Astrocyte (in vitro differentiated cells and primary cell): ENCODE data around the gene SGCA. TPM values are rescaled to one million over a fixed set of nuclear protein-coding genes. Genes with fewer than 3 reads are reported as not detected.

Experiments
- DNase-seq: peaks from one replicate; pipeline ENCODE4 v3.0.0-alpha.2; 2010; ENCODE audit warnings: low read depth
- FAIRE-seq: peaks from 2 replicates; lab custom pipeline; 2011; peaks lifted over from hg19 to GRCh38; lab: Jason Lieb, UNC
- H2AFZ ChIP-seq: 2 replicates; pipeline ENCODE4 v1.6.0; 2012; ENCODE audit warnings: low read depth, low read length, inconsistent platforms
- H3K27ac ChIP-seq: 2 replicates; pipeline ENCODE4 v1.5.1; 2011; ENCODE audit warnings: low read depth, low read length, inconsistent platforms
- H3K27me3 ChIP-seq: 2 replicates; pipeline ENCODE4 v1.6.0; 2011; ENCODE audit warnings: low read length, inconsistent platforms; ENCODE audit not compliant: insufficient read depth
- H3K36me3 ChIP-seq: 2 replicates; pipeline ENCODE4 v1.5.1; 2011; ENCODE audit warnings: low read length, inconsistent platforms; ENCODE audit not compliant: insufficient read depth
- H3K4me1 ChIP-seq: 2 replicates; pipeline ENCODE4 v1.5.1; 2011; ENCODE audit warnings: low read length, inconsistent platforms; ENCODE audit not compliant: insufficient read depth
- H3K4me2 ChIP-seq: 2 replicates; pipeline ENCODE4 v1.6.0; 2012; ENCODE audit warnings: low read length, inconsistent platforms
- H3K4me3 ChIP-seq: 2 replicates; pipeline ENCODE4 v1.5.1; 2011; ENCODE audit warnings: low read depth, mild to moderate bottlenecking, low read length, inconsistent platforms; ENCODE audit not compliant: insufficient read depth
- H3K79me2 ChIP-seq: 2 replicates; pipeline ENCODE4 v1.6.0; 2012; ENCODE audit warnings: mild to moderate bottlenecking, low read length, inconsistent platforms; ENCODE audit not compliant: insufficient read depth
- H3K9ac ChIP-seq: 2 replicates; pipeline ENCODE4 v1.6.0; 2012; ENCODE audit warnings: mild to moderate bottlenecking, low read length, inconsistent platforms
- H3K9me3 ChIP-seq: 2 replicates; pipeline ENCODE4 v1.5.1; 2012; ENCODE audit warnings: low read depth, mild to moderate bottlenecking, low read length, inconsistent platforms; ENCODE audit not compliant: insufficient read depth
- H4K20me1 ChIP-seq: 2 replicates; pipeline ENCODE4 v1.6.0; 2012; ENCODE audit warnings: low read length, inconsistent platforms; ENCODE audit not compliant: insufficient read depth
- H3K27ac Mint-ChIP-seq: one replicate; pipeline ENCODE4 v1.8.0; 2021; ENCODE audit warnings: mild to moderate bottlenecking, mixed read lengths; ENCODE audit not compliant: unreplicated experiment
- H3K27me3 Mint-ChIP-seq: one replicate; pipeline ENCODE4 v1.8.0; 2021; ENCODE audit warnings: low read depth, mixed read lengths; ENCODE audit not compliant: unreplicated experiment
- H3K36me3 Mint-ChIP-seq: one replicate; pipeline ENCODE4 v1.8.0; 2021; ENCODE audit warnings: low read depth, mixed read lengths; ENCODE audit not compliant: unreplicated experiment
- H3K4me1 Mint-ChIP-seq: one replicate; pipeline ENCODE4 v1.8.0; 2021; ENCODE audit warnings: low read depth, mixed read lengths; ENCODE audit not compliant: unreplicated experiment
- H3K4me3 Mint-ChIP-seq: one replicate; pipeline ENCODE4 v1.8.0; 2021; ENCODE audit warnings: mild to moderate bottlenecking, moderate library complexity, mixed read lengths; ENCODE audit not compliant: unreplicated experiment
- H3K9me3 Mint-ChIP-seq: one replicate; pipeline ENCODE4 v1.8.0; 2021; ENCODE audit warnings: mild to moderate bottlenecking, mixed read lengths; ENCODE audit not compliant: unreplicated experiment
- EZH2 ChIP-seq: IDR thresholded peaks from 2 replicates; pipeline ENCODE4 v1.6.1; 2012; ENCODE audit warnings: mild to moderate bottlenecking, low read length, inconsistent platforms; ENCODE audit not compliant: insufficient read depth
- total RNA-seq: library from RNA; stranded (reverse); gene quantifications from 2 replicates; pipeline ENCODE4 v1.2.1, GENCODE V29; 2021
- TF ChIP-seq, protein P1 (sequence below): IDR thresholded peaks from 2 replicates; pipeline ENCODE4 v1.5.1; 2011; ENCODE audit warnings: low read depth, mild to moderate bottlenecking, inconsistent platforms, low read length, moderate library complexity; ENCODE audit not compliant: insufficient read depth

Gene SGCA
- total RNA-seq, 1 donor from 2014 or later: 0.32 TPM

GRCh38 chr17:50187751-50188530 lies 22.1 kb downstream of the SGCA start:
- Mint-ChIP-seq H3K4me3 (peak overlapping the region; percentile 76), H3K27ac (peak overlapping the region; percentile 94)
- FAIRE-seq: no peak

DNA sequence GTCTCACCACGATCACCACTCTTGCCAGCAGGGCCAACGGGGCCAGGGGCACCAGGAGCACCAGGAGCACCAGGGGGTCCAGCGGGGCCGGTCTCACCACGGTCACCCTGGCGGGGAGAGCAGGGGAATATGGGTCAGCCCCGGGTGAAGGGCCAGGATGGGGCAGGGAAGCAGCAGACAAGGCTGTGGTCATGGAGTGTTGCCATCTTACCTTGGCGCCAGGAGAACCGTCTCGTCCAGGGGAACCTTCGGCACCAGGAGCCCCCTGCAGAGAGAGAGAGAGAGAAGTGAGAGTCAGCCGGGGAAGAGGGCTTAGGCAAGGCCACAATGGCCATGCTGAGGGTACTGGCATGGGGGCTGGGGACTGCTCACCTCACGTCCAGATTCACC lies 22.7 kb downstream of the SGCA start:
- Mint-ChIP-seq H3K4me1 (peaks cover 50% of the 10 kb centered on the region), H3K27me3 (no peaks in the 10 kb centered on the region), H3K4me3 (peak overlapping the region; percentile 57), H3K27ac (peak overlapping the region; percentile 94), H3K9me3 (no peaks in the 10 kb centered on the region), H3K36me3 (peaks cover 30% of the 10 kb centered on the region)
- DNase-seq (peak; percentile 57), FAIRE-seq (no peak)
- Histone ChIP-seq H2AFZ (no peak overlapping the region), H3K9ac (peak overlapping the region; percentile 61), H4K20me1 (peaks cover 97% of the 10 kb centered on the region), H3K9me3 (no peaks in the 10 kb centered on the region), H3K4me1 (peaks cover 70% of the 10 kb centered on the region), H3K27ac (peak overlapping the region; percentile 79), H3K27me3 (no peaks in the 10 kb centered on the region), H3K79me2 (peaks cover 47% of the 10 kb centered on the region), H3K36me3 (peaks cover 84% of the 10 kb centered on the region), H3K4me3 (no peak overlapping the region), H3K4me2 (peak overlapping the region; percentile 32)
- TF ChIP-seq, protein P1, sequence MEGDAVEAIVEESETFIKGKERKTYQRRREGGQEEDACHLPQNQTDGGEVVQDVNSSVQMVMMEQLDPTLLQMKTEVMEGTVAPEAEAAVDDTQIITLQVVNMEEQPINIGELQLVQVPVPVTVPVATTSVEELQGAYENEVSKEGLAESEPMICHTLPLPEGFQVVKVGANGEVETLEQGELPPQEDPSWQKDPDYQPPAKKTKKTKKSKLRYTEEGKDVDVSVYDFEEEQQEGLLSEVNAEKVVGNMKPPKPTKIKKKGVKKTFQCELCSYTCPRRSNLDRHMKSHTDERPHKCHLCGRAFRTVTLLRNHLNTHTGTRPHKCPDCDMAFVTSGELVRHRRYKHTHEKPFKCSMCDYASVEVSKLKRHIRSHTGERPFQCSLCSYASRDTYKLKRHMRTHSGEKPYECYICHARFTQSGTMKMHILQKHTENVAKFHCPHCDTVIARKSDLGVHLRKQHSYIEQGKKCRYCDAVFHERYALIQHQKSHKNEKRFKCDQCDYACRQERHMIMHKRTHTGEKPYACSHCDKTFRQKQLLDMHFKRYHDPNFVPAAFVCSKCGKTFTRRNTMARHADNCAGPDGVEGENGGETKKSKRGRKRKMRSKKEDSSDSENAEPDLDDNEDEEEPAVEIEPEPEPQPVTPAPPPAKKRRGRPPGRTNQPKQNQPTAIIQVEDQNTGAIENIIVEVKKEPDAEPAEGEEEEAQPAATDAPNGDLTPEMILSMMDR: no peak
- no peak for TF ChIP-seq EZH2

More at GRCh38 chr17:50187751-50188530, 22.1 kb downstream of the SGCA start:
- H3K79me2 ChIP-seq: peaks cover 43% of the 10 kb centered on the region
- peak overlapping the region; percentile 61 for H3K9ac ChIP-seq
- peaks cover 67% of the 10 kb centered on the region for H3K4me1 ChIP-seq
- Mint-ChIP-seq H3K27me3 (no peaks in the 10 kb centered on the region), H3K9me3 (no peaks in the 10 kb centered on the region), H3K4me1 (peaks cover 50% of the 10 kb centered on the region), H3K36me3 (peaks cover 31% of the 10 kb centered on the region)
- H3K36me3 ChIP-seq: peaks cover 82% of the 10 kb centered on the region
- H4K20me1 ChIP-seq: peaks cover 97% of the 10 kb centered on the region
- no peaks in the 10 kb centered on the region for H3K9me3 ChIP-seq
- peak overlapping the region; percentile 79 for H3K27ac ChIP-seq
- H2AFZ ChIP-seq: no peak overlapping the region
- H3K27me3 ChIP-seq: no peaks in the 10 kb centered on the region
- DNase-seq: peak; percentile 73
- H3K4me2 ChIP-seq: peak overlapping the region; percentile 32
- no peak overlapping the region for H3K4me3 ChIP-seq
- TF ChIP-seq EZH2: no peak
- TF ChIP-seq, protein P1: no peak
